DMS114 treated with DMSO at 0.1 percent for 48 hours (cell line): Measurements from ENCODE around the gene EPB41L3.

Experiments used
- DNase-seq: peaks from one replicate; lab custom pipeline; 2025; ENCODE audit not compliant: unreplicated experiment; lab: John Stamatoyannopoulos, UW

The EPB41L3 gene

GRCh38 chr18:5419030-5419429 is 124.8 kb downstream of the EPB41L3 start:
- DNase-seq, result no peak

- DNase-seq, result no peak
These were observed 126.5 kb downstream of the EPB41L3 start for GRCh38 chr18:5417342-5417741.

GRCh38 chr18:5416112-5416511 is 127.7 kb downstream of the EPB41L3 start:
- DNase-seq, result no peak

GRCh38 chr18:5415665-5416064 is 128.1 kb downstream of the EPB41L3 start:
- no peak for DNase-seq

- DNase-seq, result no peak
These were observed 128.8 kb downstream of the EPB41L3 start for GRCh38 chr18:5415031-5415430.

- DNase-seq, result no peak
These were observed 129.3 kb downstream of the EPB41L3 start for GRCh38 chr18:5414546-5414945.

GRCh38 chr18:5413447-5413846 is 130.3 kb downstream of the EPB41L3 start:
- no peak for DNase-seq

GRCh38 chr18:5410582-5410981 is 133.2 kb downstream of the EPB41L3 start:
- no peak for DNase-seq

- DNase-seq, result no peak
These were observed 145.5 kb downstream of the EPB41L3 start for GRCh38 chr18:5398269-5398668.

GRCh38 chr18:5397102-5397501 is 146.7 kb downstream of the EPB41L3 start:
- DNase-seq, result no peak

GRCh38 chr18:5395860-5396448 is 147.8 kb downstream of the EPB41L3 start:
- no peak for DNase-seq

GRCh38 chr18:5393779-5394178 is 150.0 kb downstream of the EPB41L3 start:
- no peak for DNase-seq

GRCh38 chr18:5391409-5391808 is 152.4 kb downstream of the EPB41L3 start:
- DNase-seq, result no peak

- no peak for DNase-seq
These were observed 154.4 kb downstream of the EPB41L3 start for GRCh38 chr18:5389356-5389755.

GRCh38 chr18:5388896-5389295 is 154.9 kb downstream of the EPB41L3 start:
- DNase-seq, result no peak

GRCh38 chr18:5380586-5380985 is 163.2 kb downstream of the EPB41L3 start:
- DNase-seq, result no peak

- no peak for DNase-seq
These were observed 166.8 kb downstream of the EPB41L3 start for GRCh38 chr18:5376986-5377385.

- DNase-seq, result no peak
These were observed 173.5 kb downstream of the EPB41L3 start for GRCh38 chr18:5370332-5370731.

GRCh38 chr18:5369513-5369912 is 174.3 kb downstream of the EPB41L3 start:
- no peak for DNase-seq

GRCh38 chr18:5365443-5365842 is 178.4 kb downstream of the EPB41L3 start:
- DNase-seq, result no peak

GRCh38 chr18:5350636-5351035 is 193.2 kb downstream of the EPB41L3 start:
- DNase-seq, result no peak
